Inflammatory macrophage (primary cell): ENCODE results near the gene OPN4.

Source experiments
- DNase-seq, 2 donors: peaks; one replicate each; pipeline ENCODE4 v3.0.0-alpha.2; 2020 to 2022

OPN4 gene

DNA sequence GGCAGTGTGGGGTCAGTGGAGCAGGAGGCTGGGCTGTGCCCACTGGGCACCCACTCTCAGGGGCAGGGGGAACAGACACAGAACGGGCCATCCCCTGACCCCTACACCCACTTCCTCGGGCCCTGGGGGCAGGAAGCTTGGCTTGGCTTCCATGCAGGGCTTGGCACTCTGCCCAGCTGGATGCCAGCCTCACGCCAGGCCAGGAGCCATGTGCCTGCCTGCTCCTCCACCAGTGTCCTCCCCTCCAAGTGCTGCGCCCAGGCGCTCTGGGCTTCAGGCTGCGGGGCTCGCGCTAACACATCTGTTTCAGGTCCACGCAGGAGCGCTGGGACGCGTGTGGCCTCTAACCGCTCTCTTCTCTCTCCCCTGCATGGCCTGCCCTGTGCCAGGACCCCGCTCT, 26.7 kb downstream of the OPN4 start:
- no peak for DNase-seq

- DNase-seq: no peak
Observed at GRCh38 chr10:86681722-86682386, 27.5 kb downstream of the OPN4 start.

GRCh38 chr10:86682675-86683074, 28.3 kb downstream of the OPN4 start:
- DNase-seq: no peak

GRCh38 chr10:86684331-86685097, 30.2 kb downstream of the OPN4 start:
- no peak for DNase-seq

DNA sequence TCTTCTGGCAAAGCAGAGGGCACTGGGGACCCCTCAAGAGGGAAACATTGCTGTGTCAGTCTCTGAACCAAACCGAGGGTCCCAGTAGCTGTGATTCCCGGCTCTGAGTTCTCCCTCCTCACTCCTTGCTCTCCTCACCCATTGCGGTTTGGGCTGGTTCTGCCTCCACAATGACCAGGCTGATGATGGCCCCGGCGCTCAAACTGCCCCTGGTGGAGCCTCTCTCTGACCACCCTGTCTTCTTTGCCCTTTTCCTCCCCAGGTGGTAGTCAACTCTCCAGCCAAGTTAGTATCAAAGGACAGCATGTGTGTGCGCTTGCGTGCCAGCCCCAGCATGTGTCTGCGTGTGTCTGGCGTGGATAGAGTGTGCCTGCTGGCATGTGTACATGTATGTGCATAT, 31.1 kb downstream of the OPN4 start:
- no peak for DNase-seq

DNA sequence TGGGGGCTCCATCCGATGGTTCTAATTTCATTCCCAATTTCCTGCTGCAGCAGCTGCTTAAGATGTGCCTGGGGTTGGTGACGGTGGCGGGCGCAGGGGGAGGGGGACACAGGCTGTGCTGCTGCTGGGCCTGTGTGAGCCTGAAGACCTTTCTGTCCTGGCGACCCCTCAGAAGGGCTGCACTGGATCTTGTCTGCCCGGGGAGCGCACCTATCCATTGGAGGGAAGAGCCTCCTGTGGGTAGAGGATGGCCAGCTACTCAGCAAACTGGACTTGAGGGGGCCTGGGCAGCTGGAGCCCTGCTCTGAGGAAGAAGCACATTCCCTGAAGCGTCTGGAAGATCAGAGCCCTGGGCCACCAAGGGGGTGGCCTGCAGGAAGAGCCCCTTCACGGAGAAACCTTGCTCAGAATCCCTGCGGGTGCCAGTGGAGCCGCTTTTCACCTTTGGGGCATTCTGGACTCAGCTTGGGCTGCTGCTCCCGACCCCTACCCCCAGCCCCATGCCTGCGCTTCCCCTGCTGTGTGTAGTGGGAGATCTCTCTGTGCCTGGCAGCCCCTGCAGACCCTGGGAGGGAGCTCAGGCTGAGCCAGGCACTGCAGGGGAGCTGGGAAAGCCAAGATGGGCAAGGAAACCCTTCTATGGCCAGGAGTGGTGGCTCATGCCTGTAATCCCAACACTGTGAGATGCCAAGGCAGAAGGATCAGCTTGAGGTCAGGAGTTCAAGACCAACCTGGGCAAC, 31.7 kb downstream of the OPN4 start:
- DNase-seq: no peak

DNA sequence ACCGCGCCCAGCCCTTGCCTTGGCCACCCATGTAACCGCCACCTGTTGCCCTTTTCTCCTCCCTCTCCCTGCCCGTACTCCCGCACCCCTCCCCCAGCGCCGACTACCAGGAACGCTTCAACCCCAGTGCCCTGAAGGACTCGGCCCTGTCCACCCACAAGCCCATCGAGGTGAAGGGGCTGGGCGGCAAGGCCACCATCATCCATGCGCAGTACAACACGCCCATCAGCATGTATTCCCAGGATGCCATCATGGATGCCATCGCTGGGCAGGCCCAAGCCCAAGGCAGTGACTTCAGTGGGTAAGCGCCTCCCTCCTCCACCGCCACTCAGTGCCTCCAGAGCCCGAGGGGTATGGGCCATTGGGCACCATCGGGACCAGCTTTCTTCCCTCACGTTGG, 32.6 kb downstream of the OPN4 start:
- no peak for DNase-seq

DNA sequence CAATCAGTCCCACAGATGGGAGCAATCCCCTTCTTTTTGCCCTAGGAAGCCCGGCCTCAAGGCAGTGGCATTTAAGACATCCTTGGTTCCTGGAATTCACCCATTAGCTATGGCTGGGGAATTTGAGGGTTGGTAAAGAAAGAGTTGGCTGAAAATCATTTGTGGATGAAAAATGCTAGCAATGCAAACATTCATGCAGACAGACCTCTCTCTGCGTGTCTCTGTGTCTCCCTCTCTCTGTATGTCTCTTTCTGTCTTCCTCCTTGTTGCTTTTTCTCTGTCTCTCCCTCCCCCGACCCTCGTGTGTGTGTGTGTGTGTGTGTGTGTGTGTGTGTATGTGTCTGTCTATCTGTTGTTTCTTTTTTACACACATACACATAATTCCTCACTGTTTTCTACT, 33.4 kb downstream of the OPN4 start:
- DNase-seq: no peak

DNA sequence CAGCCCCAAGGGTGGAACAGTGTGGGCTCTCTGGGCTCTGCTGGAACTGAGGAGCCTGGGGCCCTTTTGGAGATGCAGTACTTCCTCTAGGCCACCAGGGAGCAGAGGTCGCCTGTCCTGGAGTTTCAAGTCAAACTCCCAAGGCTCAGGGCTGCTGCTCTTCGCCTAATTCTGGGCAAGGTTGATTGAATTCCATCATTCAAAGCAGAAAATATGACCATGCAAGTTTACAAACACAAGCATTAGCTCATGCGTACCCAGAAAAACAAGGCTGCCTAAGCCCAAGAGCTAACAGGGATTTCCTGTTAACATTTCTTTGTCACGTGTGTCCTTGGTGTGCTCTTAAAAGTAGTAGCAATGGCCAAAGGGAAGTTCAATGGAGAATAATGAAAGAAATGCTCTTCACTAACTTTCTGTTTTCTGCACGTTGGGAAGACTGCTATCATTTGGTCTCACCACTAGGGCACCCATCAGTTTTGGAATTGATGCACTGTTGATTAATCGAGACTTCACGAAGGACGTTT, 34.1 kb downstream of the OPN4 start:
- peak; percentile 58 to 70 for DNase-seq

DNA sequence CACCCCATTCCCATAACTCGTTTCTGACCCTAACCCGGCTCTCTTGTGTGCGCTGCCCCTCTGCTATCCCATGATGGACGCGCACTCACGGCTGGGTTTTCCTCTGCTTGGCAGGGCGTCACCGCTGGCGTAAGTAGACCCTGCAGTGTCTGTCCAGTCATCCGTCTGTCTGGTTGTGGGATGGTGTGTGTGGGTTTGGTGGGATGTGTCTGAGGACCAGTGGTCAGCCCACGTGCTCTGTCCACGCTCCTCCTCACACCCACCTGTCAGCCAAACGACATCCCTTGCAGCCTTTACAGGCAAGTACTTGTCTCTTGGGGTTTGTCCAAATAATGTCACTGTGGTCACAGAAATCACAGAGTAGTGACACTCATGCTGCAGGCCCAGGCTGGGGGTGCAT, 34.8 kb downstream of the OPN4 start:
- DNase-seq: no peak

- DNase-seq: no peak
Observed at GRCh38 chr10:86690231-86690630, 35.9 kb downstream of the OPN4 start.

DNA sequence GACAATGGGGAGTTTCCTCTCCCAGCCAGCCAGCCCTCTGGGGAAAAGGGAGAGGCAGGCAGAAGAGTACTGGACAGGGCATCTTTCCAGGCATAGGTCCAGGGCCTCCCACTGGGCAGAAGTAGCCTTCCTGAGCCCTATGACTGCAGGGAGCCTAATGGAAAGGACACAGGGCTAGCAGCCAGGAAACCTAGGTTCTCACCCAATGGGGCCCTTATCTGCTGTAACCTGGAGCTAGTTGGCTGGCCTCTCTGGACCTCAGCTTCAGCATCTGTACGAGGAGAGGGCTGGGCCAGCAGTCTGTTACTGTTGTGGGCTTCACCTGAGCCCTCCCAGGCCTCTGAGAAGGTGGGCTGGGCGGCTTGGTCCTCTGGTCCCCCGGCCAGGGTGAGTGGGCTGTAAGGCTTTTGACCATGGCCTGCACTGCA, 36.3 kb downstream of the OPN4 start:
- no peak for DNase-seq

DNA sequence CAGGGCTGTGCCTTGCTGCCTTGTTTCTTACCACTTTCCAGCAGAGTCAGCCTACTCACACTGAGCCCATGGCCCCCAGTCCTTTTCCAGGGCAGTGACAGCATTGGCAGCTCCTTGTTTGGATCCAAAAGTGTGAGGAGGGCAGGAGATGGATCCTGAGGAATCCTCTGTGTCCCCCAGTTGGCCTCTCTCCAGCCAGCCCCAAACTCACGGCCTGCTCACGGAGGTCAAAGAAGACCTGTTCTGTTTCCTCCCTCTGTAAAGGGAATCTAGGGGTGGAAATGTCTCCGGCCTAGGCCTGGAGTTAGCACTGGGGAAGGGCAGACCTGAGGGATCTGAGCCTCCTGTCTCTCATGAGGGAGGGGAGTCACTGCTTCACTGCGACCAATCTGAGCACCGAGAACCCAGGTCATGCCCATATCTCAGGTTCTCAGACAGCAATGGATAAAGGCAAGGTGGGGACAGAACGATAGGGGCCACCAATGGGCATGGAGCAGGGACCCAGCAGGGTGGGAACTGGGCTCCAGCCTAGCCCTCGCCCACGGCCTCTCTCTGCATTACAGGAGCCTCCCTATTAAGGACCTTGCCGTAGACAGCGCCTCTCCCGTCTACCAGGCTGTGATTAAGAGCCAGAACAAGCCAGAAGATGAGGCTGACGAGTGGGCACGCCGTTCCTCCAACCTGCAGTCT, 37.1 kb downstream of the OPN4 start:
- no peak for DNase-seq

GRCh38 chr10:86692023-86692514, 37.7 kb downstream of the OPN4 start:
- no peak for DNase-seq

DNA sequence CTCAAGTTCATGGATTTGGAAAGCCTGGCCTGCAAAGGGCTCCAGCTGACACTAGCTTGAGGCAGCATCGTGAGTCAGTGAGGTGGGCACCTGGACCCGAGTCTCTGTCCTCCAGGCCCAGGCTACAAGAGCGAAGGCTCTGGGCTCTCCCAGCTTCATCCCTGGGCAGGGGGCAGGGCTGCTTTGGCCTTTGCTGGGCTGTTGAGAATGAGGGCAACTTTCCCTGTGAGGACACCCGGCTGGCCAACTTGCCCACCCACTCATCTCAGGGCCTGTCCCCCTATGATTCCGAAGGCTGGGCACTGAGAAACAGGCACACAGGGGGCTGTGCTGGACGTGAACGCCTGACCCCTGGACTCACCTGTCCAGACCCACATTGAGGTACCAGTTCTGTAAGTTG, 38.3 kb downstream of the OPN4 start:
- DNase-seq: no peak

GRCh38 chr10:86693275-86693674, 38.9 kb downstream of the OPN4 start:
- no peak for DNase-seq

- DNase-seq: peak; percentile 32 to 34
Observed at GRCh38 chr10:86693721-86694369, 39.5 kb downstream of the OPN4 start.

DNA sequence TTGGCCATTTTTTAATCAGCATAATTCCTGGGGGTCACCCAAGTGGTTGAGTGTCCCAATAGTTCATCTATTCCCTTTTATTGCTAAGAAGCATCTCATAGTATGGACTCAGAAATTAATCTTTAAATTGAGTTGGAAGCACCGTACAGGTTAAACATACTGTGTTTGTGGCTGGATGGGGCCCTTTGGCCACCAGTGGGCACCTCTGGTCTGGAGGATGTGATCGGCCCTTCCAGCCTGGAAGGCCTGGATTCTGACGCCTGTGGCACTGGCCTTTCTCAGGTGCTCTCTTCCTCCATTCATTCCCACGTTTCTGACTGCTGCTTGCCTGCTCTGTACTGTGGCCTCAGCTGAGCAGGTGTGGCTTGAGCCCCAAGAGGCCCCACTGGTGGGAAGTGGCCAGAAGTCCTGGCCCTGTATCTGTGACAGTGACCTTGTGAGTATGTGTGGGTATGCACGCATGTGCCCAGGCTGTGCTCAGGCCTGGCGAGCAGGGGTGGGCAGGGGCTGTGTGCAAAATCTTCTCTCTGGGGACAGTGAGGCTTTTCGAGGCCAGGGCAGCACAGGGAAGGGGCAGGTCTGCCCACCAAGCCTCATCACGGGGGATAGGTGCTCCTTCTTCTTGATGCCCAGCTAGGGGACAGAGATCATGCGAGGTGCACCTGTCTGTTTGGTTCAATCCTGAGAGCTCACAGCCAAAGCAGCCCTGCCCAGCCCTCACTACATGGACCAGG, 44.0 kb downstream of the OPN4 start:
- no peak for DNase-seq

GRCh38 chr10:86699125-86699524, 44.8 kb downstream of the OPN4 start:
- no peak for DNase-seq

DNA sequence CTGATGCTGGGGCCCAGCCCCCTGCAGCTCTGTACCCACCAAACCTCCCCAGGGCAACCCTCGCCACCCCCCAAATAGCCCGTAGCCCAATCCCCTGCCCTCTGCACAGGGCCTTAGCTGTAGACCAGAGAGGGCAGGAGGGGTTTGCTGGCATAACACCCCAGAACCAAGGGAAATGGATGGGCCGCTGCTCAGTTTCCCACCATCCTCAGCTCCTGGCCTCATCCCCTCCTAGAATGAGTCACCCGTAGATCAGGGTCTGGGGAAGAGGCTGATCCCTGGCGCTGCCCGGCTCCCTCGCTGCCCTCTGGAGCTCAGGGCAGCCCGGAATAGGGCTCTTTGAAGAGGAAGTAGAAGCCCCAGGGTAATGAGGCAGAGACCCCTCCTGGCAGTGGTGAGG, 45.2 kb downstream of the OPN4 start:
- no peak for DNase-seq
